ENCODE data around the gene OPN4. TPM values are rescaled to one million over a fixed set of nuclear protein-coding genes. Genes with fewer than 3 reads are reported as not detected.

The OPN4 gene
- total RNA-seq, 4 donors from 2014 or later, result 0.59 TPM; not detected in 3

DNA sequence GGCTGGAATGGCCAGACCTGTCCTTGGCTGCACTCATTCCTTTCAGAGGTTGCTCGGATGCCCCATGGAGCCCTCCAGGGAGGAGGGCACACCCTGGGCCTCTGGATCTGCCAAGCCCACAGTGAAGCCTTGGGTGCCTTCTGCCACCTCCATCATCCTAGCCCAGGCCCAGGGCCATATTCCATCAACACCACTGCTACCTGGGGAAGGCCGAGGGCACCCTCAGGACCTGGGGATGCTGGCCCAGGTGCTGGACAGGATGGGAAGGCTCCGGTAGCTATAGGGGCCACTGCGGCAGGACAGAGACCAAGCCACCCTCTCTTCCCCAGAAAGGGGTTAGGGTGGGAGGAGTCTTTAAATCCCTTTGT, 810 bp downstream of the OPN4 start:
- 87 to 95% methylated on average over 3 to 4 of the region's 4 CpGs for WGBS, 2 donors

DNA sequence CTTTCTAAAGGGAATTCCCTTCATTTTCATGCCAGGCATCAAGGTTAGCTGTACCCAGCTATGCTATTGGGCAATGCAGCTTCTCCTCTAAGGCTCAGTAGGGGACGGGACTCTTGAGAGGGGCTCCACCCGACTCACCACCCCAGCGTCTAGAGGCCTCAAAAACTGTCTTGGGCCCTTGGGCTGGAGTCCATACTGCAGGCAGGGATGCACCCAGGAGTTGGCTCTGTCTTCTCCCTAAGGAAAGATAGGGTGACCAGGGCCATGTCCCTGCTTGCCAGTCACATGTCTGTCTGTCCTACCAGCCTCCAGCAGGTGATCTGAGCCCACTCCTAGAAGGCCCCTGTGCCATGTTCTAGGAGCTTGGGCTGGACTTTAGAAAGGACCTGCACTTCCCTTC, 1.2 kb downstream of the OPN4 start:
- no peak overlapping the region for H3K4me3 ChIP-seq

More for the DNA sequence above, 810 bp downstream of the OPN4 start:
- no peak overlapping the region for H3K27ac ChIP-seq
- peaks cover 0 to 14% (median 0%) of the 10 kb centered on the region in 4 donors for H3K4me1 ChIP-seq
- H3K36me3 ChIP-seq, result no peaks in the 10 kb centered on the region
- no peaks in the 10 kb centered on the region for H3K9me3 ChIP-seq
- no peak for DNase-seq (ENCODE audit: low spot score in 2 of 2)
- H3K27me3 ChIP-seq, result no peaks in the 10 kb centered on the region
- no peak overlapping the region for H3K4me3 ChIP-seq
- TF ChIP-seq, protein P1, sequence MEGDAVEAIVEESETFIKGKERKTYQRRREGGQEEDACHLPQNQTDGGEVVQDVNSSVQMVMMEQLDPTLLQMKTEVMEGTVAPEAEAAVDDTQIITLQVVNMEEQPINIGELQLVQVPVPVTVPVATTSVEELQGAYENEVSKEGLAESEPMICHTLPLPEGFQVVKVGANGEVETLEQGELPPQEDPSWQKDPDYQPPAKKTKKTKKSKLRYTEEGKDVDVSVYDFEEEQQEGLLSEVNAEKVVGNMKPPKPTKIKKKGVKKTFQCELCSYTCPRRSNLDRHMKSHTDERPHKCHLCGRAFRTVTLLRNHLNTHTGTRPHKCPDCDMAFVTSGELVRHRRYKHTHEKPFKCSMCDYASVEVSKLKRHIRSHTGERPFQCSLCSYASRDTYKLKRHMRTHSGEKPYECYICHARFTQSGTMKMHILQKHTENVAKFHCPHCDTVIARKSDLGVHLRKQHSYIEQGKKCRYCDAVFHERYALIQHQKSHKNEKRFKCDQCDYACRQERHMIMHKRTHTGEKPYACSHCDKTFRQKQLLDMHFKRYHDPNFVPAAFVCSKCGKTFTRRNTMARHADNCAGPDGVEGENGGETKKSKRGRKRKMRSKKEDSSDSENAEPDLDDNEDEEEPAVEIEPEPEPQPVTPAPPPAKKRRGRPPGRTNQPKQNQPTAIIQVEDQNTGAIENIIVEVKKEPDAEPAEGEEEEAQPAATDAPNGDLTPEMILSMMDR (IDR thresholded peaks at IDR 0.05), result no peak
- TF ChIP-seq POLR2A (IDR thresholded peaks at IDR 0.05) (no peak), EP300 (IDR thresholded peaks at IDR 0.05) (no peak)

DNA sequence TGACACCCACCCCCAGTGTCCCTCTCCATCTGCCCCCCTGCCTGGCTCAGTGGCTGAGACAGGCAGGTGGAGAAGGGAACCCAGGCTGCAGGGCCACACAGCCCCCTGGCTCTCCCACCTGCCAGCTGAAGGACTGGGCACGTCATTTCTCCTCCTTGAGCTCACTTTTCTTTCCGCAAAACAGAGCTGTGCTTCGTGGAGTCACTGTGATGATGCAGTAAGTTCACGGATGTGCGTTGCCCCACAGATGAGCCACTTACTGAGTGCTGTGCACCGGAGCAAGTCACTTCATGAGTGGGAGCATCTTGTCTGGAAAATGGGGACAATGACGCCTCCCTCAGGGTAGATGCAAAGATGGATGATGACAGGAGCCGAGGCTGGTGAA, 2.7 kb downstream of the OPN4 start:
- Histone ChIP-seq H3K27me3 (no peaks in the 10 kb centered on the region), H3K27ac (no peak overlapping the region), H3K4me3 (no peak overlapping the region), H3K9me3 (no peaks in the 10 kb centered on the region), H3K4me1 (no peaks in the 10 kb centered on the region), H3K36me3 (no peaks in the 10 kb centered on the region)
- TF ChIP-seq, protein P1 (IDR thresholded peaks at IDR 0.05), result no peak
- TF ChIP-seq POLR2A (IDR thresholded peaks at IDR 0.05) (no peak), EP300 (IDR thresholded peaks at IDR 0.05) (no peak)
- WGBS, 2 donors, result 85 to 96% methylated on average over 7 to 8 of the region's 8 CpGs
- no peak for DNase-seq (ENCODE audit: low spot score in 2 of 2)

More for the DNA sequence above, 1.2 kb downstream of the OPN4 start:
- Histone ChIP-seq H3K36me3 (no peaks in the 10 kb centered on the region), H3K9me3 (no peaks in the 10 kb centered on the region), H3K27ac (no peak overlapping the region), H3K4me1 (peaks cover 0 to 9% (median 0%) of the 10 kb centered on the region in 4 donors), H3K27me3 (no peaks in the 10 kb centered on the region)
- TF ChIP-seq EP300 (IDR thresholded peaks at IDR 0.05) (no peak), POLR2A (IDR thresholded peaks at IDR 0.05) (no peak)
- TF ChIP-seq, protein P1 (IDR thresholded peaks at IDR 0.05), result no peak
- WGBS, 2 donors, result 75 to 89% methylated on average over 3 of the region's 3 CpGs
- no peak for DNase-seq (ENCODE audit: low spot score in 2 of 2)

DNA sequence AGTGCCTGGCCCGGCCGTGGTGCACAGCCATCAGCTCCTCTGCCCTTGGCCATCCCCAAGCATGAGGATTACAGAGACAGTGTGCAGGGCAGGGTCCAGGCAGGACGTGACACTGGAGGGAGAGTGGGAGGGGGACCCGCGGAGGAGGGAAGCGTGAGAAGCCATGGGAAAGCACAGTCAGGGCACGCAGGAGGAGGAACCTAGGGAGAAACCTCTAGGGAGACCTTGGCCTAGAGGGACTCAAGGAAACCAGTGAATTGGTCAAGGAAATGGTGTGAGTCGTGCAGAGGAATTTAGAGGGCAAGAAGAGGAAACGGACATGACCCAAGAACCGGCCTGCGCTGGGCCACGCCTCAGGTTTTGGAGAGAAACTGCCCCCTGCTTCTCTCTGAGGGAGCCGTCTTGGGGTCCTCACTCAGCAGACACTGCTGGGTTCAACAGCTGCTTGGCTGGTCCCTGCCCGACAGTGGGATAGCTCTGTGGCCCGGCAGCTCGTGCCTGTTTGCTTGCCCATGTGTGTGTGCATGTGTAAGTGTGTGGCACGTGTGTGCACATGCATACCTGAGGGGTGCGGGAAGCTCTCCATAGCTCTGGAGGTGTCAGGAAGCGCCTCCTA, 3.2 kb downstream of the OPN4 start:
- DNase-seq (ENCODE audit: low spot score in 2 of 2), result no peak
- WGBS, 2 donors, result 61 to 67% methylated on average over 16 to 19 of the region's 19 CpGs
- no peaks in the 10 kb centered on the region for H3K36me3 ChIP-seq
- no peak overlapping the region for H3K4me3 ChIP-seq
- no peaks in the 10 kb centered on the region for H3K9me3 ChIP-seq
- H3K4me1 ChIP-seq, result no peaks in the 10 kb centered on the region
- H3K27me3 ChIP-seq, result no peaks in the 10 kb centered on the region
- no peak overlapping the region for H3K27ac ChIP-seq
- TF ChIP-seq EP300 (IDR thresholded peaks at IDR 0.05), result no peak
- TF ChIP-seq, protein P1 (IDR thresholded peaks at IDR 0.05), result no peak
- TF ChIP-seq POLR2A (IDR thresholded peaks at IDR 0.05), result no peak

DNA sequence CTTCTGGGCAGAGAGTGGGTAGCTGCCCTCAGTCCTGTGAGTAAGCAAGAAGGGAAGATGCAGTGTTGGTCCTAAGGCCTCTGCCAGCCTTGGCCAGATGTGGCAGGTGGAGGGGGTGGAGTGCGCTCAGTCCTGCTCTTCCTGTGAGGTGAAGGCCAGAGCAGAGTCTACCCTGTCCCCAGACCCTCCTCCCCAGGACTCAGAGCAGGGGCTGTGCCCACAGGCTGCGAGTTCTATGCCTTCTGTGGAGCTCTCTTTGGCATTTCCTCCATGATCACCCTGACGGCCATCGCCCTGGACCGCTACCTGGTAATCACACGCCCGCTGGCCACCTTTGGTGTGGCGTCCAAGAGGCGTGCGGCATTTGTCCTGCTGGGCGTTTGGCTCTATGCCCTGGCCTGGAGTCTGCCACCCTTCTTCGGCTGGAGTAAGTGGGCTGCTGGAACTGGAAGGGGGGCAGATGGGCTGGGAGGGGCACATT, 4.0 kb downstream of the OPN4 start:
- Histone ChIP-seq H3K4me3 (no peak overlapping the region), H3K36me3 (no peaks in the 10 kb centered on the region), H3K27ac (no peak overlapping the region), H3K4me1 (no peaks in the 10 kb centered on the region), H3K27me3 (no peaks in the 10 kb centered on the region), H3K9me3 (no peaks in the 10 kb centered on the region)
- no peak for DNase-seq (ENCODE audit: low spot score in 2 of 2)
- 89 to 91% methylated on average over 11 of the region's 12 CpGs for WGBS, 2 donors
- TF ChIP-seq, protein P1 (IDR thresholded peaks at IDR 0.05), result no peak
- TF ChIP-seq POLR2A (IDR thresholded peaks at IDR 0.05), result no peak
- TF ChIP-seq EP300 (IDR thresholded peaks at IDR 0.05), result no peak
